NCI-H82 treated with DMSO at 0.1 percent for 48 hours (cell line): ENCODE data around the gene NIF3L1.

Source experiments
- DNase-seq: peaks from one replicate; lab custom pipeline; 2025; ENCODE audit not compliant: unreplicated experiment; lab: John Stamatoyannopoulos, UW

The NIF3L1 gene, protein sequence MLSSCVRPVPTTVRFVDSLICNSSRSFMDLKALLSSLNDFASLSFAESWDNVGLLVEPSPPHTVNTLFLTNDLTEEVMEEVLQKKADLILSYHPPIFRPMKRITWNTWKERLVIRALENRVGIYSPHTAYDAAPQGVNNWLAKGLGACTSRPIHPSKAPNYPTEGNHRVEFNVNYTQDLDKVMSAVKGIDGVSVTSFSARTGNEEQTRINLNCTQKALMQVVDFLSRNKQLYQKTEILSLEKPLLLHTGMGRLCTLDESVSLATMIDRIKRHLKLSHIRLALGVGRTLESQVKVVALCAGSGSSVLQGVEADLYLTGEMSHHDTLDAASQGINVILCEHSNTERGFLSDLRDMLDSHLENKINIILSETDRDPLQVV

DNA sequence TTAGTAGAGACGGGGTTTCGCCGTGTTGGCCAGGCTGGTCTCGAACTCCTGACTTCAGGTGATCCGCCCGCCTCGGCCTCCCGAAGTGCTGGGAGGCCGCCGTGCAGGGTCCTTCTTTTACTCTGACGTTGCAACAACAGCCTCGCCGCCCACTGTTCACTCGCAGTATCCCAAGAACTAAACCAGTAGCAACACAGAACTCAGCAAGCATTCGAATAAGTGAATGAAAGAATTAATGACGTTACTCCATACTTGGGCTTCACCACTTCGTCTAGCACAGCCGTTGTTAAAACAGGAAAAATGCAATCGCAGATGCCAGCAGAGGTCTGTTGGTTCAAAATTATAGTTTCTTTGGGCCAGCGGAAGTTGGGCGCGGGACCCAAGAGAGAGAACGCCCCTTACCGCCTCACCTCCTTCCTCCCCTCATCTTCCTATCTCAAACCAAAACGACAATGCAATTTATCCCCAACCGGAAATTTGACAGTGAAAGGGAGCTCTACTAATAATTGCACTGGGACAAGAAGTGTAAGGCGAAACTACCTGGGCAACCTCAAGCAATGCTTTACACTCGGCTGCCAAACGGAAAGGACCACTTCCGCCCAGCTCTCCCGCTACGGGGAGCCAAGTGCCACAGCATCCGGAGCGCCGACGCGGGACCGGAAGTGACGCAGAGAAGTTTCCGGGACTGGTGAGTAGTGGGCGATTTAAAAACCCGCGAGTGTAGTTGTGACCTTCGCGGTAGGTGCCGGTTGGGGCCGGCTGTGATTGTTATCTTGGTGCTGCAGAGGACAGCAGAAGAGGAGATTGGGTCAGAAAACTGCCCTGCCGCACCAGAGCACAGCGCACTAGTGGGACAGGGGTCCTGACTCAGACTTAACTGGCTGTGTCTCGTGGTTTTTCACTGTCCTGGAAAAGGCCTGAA is at the start of gene NIF3L1, which contains the start of gene PPIL3:
TSS of gene NIF3L1 (plus strand) at position 668 of the 922 bp plus-strand sequence. CDS start 2,573 bp downstream, outside the sequence.
TSS of gene PPIL3 (minus strand) at position 374 of the 922 bp plus-strand sequence. CDS start 1,462 bp downstream, outside the sequence.
- DNase-seq, result peak; percentile 96

DNA sequence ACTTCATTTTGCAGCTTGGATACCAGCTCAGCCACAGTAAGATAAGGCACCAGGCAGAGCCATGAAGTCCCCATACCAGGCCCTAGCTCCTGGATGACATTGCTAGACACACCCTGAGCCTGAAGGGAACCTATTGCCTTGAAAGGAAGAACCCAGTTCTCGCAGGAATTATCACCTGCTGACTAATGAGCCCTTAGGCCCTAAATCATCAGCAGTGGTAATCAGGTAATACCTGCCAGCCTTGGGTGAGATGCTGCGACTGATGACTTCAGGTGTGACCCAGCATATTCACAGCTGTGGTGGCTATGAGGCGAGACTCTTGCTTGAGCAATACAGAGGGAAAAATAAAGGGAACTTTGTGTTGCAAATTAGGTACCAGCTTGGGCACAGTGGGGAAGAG is 49.7 kb upstream of the NIF3L1 start:
- no peak for DNase-seq

DNA sequence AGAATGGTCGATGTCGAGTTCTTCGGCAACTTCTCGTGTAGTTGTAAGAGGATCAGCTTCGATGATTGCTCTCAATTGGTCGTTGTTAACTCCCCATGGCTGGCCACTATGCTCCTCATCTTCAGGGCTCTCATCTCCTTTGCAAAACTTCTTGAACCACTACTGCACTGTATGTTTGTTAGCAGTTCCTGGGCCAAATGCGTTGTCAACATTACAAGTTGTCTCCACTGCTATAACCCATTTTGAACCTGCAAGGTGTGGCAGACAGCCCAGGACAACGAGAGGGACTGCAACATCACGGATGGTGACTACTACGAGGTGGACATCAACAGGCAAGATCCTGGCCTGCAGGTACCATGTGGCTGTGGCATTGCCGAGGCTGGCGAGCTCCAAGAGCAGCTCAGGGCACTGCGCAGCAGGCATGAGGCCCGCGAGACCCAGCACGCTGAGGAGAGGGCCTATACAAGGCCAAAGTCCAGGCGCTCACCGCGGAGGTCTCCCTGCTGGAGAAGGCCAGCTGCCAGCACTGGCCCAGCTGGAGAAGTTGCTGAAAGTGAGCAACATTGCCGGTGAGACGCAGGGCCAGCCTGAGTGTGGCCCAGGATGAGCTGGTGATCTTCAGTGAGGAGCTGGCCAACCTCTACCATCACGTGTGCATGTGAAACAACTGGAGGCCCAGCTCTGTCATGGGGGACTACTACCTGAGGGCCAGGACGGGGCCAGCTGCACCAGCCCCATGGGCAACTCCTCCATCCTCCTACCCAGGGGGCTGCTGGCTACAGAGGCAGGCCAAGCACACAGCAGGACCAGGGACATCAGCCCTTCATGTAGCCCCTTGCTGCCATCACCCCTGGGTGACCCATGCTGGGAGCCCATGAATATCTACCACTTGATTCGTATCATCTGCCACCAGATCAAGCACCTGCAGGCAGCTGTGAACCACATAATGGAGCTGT is 44.9 kb upstream of the NIF3L1 start:
- no peak for DNase-seq

DNA sequence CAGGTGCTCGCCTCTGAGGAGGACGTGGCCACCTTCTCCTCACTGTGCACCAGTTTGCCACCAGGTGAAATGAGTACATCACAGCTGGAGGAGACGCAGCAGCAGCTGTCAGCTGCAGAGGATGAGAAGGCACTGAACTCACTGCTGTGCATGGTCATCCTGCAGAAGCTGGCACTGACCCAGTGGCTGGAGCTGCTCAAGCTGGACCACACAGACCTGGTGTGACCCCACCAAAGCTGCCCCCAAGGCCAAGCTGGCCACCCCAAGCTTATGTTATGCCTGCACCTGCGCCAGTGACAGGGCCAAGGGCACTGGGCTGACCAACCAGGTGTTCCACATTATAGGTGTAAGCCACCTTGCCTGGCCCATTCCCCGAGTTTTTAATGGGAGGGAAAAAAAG is 44.0 kb upstream of the NIF3L1 start:
- DNase-seq, result no peak

DNA sequence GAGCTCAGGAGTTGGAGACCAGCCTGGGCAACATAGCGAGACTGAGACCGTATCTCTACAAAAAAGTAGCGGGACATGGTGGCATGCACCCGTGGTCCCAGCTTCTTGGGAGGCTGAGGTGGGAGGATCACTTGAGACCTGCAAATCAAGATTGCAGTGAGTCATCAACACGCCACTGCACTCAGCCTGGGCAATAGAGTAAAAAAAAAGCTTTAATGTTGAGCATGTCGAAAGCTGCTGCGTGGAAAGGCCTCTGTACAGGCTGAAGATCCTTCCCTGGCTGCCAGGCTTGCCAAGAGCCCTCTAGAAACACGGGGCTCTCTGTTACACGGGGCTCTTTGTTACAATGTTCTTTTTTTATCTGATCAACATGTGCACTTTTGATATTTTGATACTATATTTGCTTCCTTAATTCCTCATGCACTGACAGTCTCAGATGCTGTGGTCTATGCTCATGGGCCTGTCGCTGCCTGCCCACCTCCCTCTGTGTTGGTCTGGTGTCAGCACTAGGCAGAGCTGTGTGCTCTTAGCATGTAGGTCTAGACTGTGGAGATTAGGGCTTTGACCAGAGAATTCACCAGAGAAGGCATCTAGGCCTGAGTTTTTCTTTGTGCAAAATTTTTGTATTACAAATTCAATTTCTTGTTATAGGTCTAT is 43.4 kb upstream of the NIF3L1 start:
- DNase-seq, result no peak

DNA sequence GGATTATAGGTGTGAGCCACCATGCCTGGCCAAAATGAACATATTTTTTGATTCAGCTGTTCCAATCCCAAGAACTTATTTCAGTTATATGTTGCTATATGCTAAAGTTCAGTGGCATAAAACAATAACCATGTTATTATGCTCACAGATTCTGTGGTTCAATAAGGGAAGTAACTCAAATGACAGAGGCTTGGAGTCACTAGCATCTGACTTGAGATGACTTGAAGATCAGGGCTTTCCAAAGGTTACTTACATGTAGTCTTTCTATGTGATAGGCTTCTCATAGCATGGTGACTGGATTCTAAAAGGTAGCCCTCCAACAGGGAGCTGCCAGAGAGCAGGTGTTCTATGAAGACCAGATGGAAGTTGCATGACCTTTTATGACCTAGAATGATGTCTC is 41.9 kb upstream of the NIF3L1 start:
- DNase-seq, result no peak

DNA sequence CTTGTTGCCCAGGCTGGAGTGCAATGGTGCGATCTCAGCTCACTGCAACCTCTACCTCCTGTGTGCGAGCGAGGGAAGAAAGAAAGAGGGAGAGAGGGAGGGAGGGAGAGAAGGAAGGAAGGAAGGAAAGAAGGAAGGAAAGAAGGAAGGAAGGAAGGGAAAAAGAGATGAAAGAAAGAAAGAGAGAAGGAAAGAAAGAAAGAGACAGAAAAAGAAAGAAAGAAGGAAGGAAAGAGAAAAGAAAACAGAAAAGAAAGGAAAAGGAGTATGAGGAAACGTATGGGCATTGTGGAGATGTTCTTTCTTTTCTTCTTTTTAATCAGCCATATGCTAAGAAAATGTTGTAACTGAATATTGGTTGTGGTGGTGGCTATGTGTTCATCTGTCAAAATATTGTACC is 41.2 kb upstream of the NIF3L1 start:
- no peak for DNase-seq

DNA sequence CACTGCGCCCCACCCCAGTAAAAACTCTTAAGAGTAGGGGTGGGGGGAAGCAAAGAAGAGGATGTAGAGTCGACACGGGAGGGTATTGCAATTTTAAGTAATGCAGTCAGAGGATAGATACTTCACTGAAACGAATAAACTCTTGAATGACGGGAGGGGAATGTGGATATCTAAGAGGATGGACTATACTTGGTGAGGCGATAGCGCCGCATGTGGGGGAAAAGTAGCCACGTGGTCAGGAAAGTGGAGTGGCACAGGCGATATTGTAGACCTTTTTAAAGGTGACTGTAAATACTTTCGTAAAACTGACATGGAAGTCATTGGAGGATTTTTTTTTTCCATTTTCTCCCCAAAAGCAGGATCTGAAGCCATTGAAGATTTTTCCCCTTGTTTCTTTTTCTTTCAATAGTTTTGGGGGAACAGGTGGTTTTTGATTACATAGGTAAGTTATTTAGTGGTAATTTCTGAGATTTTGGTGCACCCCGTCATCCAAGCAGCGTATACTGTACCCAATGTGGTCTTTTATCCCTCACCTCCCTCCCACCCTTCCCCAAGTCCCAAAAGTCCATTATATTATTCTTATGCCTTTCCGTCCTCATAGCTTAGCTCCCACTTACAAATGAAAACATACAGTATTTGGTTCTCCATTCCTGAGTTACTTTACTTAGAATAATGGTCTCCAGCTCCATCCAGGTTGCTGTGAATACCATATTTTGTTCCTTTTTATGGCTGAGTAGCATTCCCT is 38.5 kb upstream of the NIF3L1 start:
- no peak for DNase-seq

DNA sequence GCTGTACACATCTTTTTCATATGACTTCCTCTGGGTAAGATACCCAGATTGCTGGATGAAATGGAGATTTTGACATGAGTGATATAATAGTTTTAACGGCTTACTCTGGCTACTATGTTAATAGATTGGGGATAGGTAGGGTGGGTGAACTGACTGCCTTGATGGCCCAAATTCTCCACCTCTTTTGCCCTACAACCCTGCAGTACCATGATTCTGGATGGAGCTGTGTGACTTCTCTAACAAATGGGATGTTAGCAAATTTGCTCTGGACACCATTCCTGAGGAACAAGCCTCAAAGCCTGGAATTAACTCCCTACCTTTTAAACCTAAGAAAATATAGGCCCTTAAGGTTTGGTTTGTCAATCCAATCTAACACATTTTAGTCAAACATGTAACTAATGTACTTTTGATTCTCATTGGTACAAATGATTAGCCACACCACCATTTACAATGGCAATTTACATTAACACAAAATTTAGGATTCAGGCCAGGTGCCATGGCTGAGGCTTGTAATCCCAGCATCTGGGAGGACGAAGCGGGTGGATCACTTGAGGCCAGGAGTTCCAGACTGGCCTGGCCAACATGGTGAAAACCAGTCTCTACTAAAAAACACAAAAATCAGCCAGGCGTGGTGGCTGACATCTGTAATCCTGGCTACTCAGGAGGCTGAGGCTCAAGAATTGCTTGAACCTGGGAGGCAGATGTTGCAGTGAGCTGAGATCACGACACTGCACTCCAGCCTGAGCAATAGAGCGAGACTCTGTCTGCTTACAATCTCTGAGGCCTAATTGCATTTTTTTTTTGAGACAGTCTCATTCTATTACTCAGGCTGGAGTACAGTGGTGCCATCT is 37.5 kb upstream of the NIF3L1 start:
- no peak for DNase-seq

DNA sequence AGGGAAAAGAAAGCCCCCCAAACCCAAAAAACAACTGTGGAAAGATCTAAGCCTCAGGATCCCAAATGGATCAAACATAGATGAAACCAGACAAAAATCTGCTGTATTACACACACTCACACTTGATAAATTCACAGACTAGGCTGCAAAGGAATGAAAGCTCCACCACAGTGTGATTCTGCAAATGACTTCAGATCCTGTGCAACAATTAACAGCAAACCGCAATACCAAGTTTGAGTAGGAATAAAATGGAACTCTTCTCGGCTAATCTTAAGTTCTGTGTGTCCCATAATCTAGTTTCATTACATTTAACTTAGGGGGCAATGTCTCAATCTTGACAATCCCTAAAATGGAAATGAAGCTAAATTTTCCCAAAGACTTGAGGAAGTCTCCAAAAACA is 36.6 kb upstream of the NIF3L1 start:
- no peak for DNase-seq

DNA sequence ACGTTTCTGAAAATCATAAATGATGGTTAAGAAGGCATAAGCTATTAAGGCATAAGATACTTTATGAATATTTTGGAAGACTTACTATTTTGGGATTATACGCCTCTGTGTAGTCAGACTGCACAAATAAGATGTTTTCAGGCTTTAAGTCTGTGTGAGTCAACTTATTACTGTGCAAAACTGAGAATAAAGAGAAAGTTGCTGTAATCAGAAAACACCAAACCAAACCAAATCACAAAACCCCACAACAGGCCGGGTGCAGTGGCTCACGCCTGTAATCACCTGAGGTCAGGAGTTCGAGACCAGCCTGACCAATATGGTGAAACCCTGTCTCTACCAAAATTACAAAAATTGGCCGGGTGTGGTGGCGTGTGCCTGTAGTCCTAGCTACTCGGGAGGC is 32.4 kb upstream of the NIF3L1 start:
- no peak for DNase-seq

DNA sequence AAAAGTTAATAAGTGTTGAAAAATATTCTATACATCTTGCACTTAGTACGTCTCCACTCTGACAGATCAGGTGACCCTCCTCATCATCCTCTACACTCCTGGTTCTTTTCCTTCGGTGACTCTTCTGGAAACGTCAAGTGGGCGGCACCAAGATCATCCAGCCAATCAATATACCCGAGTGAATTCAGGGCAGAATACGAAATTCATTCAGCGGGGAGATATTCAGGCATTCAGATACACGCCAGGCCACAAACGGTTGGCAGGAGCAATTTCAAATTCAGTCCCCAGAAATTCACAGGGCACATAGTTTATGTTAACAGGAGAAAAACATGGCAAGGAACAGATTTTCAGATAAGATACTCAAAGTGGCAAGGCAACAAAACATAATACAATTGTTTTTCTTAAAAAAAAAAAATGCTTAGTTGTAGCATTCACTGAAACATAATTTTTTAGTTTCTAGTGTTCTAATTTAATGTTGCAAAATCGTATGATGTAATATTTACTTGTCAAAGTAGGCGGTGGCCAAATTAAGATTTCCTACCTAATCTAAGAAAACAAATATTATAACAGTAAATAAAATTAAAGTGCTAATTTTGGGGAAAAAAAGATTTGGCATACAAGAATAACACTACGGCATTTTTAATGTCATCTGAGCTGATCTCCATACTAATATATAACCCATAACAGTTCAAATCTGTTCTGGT is 28.9 kb upstream of the NIF3L1 start:
- DNase-seq, result no peak

DNA sequence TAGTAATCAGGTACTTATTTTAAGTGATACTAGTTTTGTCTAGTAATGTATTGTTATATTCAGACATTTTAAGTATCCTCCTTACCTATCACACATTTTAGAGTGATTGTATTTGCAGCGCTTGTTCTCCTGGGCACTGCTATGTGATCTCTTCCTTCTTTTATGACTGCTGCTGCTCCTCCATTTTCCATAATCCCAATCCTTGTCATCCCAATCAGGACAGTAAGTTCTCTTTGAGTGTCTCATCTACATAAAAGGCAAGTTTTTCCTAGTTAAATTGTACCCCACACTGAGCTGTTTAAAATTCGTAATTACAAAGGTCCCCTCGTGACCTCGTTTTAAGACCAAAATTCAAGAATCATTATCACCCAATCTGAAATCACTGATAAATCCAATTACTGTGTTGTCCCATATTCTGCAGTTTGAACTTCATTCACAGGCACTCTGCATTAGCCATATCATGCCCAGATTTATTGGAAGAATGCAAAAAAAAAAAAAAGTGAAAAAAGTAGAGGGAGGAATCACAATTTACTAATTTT is 27.5 kb upstream of the NIF3L1 start:
- DNase-seq, result no peak

DNA sequence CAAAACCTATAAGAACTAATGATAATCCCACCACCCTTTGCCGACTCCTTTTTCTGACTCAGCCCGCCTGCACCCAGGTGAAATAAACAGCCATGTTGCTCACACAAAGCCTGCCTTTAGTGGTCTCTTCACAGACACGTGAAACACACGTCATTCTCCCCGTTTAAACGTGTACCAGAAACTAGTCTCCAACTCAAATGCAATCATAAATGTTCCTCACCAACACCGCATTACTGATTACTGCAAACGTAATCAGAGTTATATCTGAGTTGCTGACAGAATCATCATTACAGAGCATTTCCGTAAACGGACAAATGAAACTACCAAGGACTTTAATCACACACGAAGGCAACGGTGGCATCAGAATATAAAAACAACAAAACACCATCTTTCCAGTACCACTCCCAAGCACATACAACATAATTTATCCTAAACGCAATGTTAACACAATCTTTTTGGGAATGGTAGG is 26.6 kb upstream of the NIF3L1 start:
- no peak for DNase-seq

DNA sequence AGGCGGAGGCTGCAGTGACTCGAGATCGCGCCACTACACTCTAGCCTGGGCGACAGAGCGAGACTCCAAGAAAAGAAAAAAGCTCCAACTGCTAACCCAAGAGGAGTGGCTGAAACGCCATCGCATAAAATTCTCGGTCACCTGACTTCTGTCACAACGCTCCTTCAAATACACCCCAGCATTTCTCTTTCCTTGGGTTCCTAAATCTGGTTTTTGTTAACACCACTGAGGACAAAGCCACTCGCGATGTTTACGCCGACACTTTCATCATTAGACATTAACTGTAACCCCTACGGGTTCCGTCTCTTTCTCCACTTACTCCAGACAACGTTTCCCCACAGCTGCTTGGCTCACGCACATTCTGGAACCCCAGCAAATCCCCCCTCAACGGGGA is 25.4 kb upstream of the NIF3L1 start:
- no peak for DNase-seq

DNA sequence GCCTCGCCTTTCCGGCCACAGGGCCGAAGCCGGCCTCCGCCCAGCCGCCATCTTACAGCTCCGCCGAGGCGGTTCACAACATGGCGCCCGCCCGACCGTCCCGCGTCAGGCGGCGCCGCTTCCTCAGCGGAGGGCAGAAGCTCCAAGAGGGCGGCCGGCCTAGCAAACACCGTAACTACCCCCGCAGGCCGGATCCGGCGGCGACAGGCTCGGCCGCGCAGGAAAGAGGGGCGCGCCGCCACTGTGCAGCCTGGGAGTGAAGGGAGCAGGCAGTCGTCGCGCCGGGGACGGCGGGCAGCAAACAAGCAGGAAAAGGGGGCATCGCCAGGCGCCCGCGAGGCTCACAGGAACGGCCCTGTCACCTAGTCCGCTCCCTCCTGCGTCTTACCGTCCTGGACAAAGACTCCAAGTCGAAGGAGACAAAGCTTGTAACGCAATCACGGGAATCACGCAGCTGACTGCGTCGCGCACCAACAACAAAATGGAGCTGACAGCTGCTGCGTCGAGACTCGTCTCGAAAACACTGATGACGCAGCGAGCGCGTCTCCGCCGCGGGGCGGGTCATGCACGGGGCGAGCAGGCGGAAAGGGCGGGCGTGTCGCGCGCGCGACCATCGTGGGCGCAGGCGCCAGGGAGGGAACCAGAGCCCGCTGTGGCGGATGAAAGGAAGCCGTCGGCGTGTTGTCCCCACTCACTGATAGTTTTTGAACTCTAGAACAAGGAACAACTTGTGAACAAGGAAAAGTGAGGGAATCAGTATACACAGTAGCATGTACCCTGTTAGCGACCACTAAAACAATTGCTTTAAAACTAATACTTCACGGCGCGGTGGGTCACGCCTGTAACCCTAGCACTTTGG is 24.8 kb upstream of the NIF3L1 start, which contains the start of gene CLK1:
TSS of gene CLK1 (minus strand) at position 483 of the 859 bp plus-strand sequence. CDS start 2,796 bp downstream, outside the sequence.
- DNase-seq, result peak; percentile 64

DNA sequence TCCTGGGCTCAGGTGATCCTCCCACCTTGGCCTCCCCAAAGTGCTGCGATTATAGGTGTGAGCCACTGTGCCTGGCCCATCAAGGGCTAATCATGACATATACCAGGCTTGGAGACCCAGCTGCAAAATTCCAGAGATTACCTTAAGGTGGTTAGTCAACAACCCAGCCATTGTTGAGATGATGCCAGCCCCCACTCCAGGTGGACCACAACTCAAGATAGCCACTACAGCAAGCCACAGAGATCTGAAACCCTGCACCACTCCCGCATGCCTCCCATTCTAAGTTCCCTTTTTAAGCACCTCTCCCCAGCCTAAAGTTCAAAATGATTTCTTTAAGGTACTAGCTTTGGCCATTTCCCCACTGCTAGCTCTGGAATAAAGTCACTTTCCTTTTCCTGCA is 20.2 kb upstream of the NIF3L1 start:
- no peak for DNase-seq
